ENCODE results near the gene SLITRK2. TPM values are rescaled to one million over a fixed set of nuclear protein-coding genes. Genes with fewer than 3 reads are reported as not detected.

The SLITRK2 gene
- total RNA-seq (2014; rRNA removed; shearing (Covaris generic); ENCODE audit: low replicate concordance) = 0.13 TPM in 1 of 2 replicates, not detected in the other

- Histone ChIP-seq H3K9me3 (no peaks in the 10 kb centered on the region), H3K27me3 (0 out of 2 replicates have a peak, but pooled peaks cover 2% of the 10 kb centered on the region), H3K36me3 (no peaks in the 10 kb centered on the region), H3K4me3 (peak within 1 kb of the TSS; percentile 38)
- DNase-seq = peak; percentile 20
Measured at GRCh38 chrX:145817331-145818185, at the start of gene SLITRK2. SLITRK2 (plus strand) TSS chrX:145817829; CDS start chrX:145822426, 4,597 bp downstream.

- no peaks in the 10 kb centered on the region for H3K9me3 ChIP-seq
- no peak for DNase-seq
- H3K4me3 ChIP-seq = no peak overlapping the region
- no peaks in the 10 kb centered on the region for H3K27me3 ChIP-seq
- H3K36me3 ChIP-seq = no peaks in the 10 kb centered on the region
Measured at GRCh38 chrX:145773006-145773405, 44.6 kb upstream of the SLITRK2 start.

- Histone ChIP-seq H3K4me3 (no peak overlapping the region), H3K9me3 (no peaks in the 10 kb centered on the region), H3K36me3 (no peaks in the 10 kb centered on the region), H3K27me3 (no peaks in the 10 kb centered on the region)
- no peak for DNase-seq
Measured at GRCh38 chrX:145792281-145792680, 25.3 kb upstream of the SLITRK2 start.

GRCh38 chrX:145803508-145803907, 14.1 kb upstream of the SLITRK2 start:
- no peaks in the 10 kb centered on the region for H3K27me3 ChIP-seq
- no peaks in the 10 kb centered on the region for H3K36me3 ChIP-seq
- DNase-seq = no peak
- H3K4me3 ChIP-seq = no peak overlapping the region
- no peaks in the 10 kb centered on the region for H3K9me3 ChIP-seq

- H3K36me3 ChIP-seq = no peaks in the 10 kb centered on the region
- H3K4me3 ChIP-seq = no peak overlapping the region
- H3K9me3 ChIP-seq = no peaks in the 10 kb centered on the region
- H3K27me3 ChIP-seq = no peaks in the 10 kb centered on the region
- DNase-seq = no peak
Measured at GRCh38 chrX:145813081-145813480, 4.5 kb upstream of the SLITRK2 start.

- Histone ChIP-seq H3K27me3 (0 out of 2 replicates have a peak, but pooled peaks cover 2% of the 10 kb centered on the region), H3K9me3 (no peaks in the 10 kb centered on the region), H3K4me3 (peak overlapping the region; percentile 25; the same call in 1 of the 2 replicates), H3K36me3 (no peaks in the 10 kb centered on the region)
- no peak for DNase-seq
Measured at GRCh38 chrX:145816601-145817315, 871 bp upstream of the SLITRK2 start.

GRCh38 chrX:145818186-145819113, 821 bp downstream of the SLITRK2 start:
- H3K4me3 ChIP-seq = peak overlapping the region; percentile 38
- 0 out of 2 replicates have a peak, but pooled peaks cover 2% of the 10 kb centered on the region for H3K27me3 ChIP-seq
- no peaks in the 10 kb centered on the region for H3K9me3 ChIP-seq
- DNase-seq = no peak
- no peaks in the 10 kb centered on the region for H3K36me3 ChIP-seq

GRCh38 chrX:145820825-145821224, 3.2 kb downstream of the SLITRK2 start:
- DNase-seq = no peak
- no peaks in the 10 kb centered on the region for H3K9me3 ChIP-seq
- 0 out of 2 replicates have a peak, but pooled peaks cover 2% of the 10 kb centered on the region for H3K27me3 ChIP-seq
- no peak overlapping the region for H3K4me3 ChIP-seq
- H3K36me3 ChIP-seq = no peaks in the 10 kb centered on the region

GRCh38 chrX:145821291-145821897, 3.8 kb downstream of the SLITRK2 start:
- no peak overlapping the region for H3K4me3 ChIP-seq
- H3K36me3 ChIP-seq = no peaks in the 10 kb centered on the region
- no peaks in the 10 kb centered on the region for H3K9me3 ChIP-seq
- 0 out of 2 replicates have a peak, but pooled peaks cover 2% of the 10 kb centered on the region for H3K27me3 ChIP-seq
- DNase-seq = no peak

- H3K36me3 ChIP-seq = no peaks in the 10 kb centered on the region
- H3K4me3 ChIP-seq = no peak overlapping the region
- no peak for DNase-seq
- 0 out of 2 replicates have a peak, but pooled peaks cover 2% of the 10 kb centered on the region for H3K27me3 ChIP-seq
- no peaks in the 10 kb centered on the region for H3K9me3 ChIP-seq
Measured at GRCh38 chrX:145821898-145822571, 4.4 kb downstream of the SLITRK2 start.

GRCh38 chrX:145823132-145823531, 5.5 kb downstream of the SLITRK2 start:
- Histone ChIP-seq H3K9me3 (no peaks in the 10 kb centered on the region), H3K27me3 (0 out of 2 replicates have a peak, but pooled peaks cover 2% of the 10 kb centered on the region), H3K36me3 (no peaks in the 10 kb centered on the region), H3K4me3 (no peak overlapping the region)
- DNase-seq = no peak

- no peak for DNase-seq
- no peaks in the 10 kb centered on the region for H3K9me3 ChIP-seq
- H3K27me3 ChIP-seq = no peaks in the 10 kb centered on the region
- H3K36me3 ChIP-seq = no peaks in the 10 kb centered on the region
- no peak overlapping the region for H3K4me3 ChIP-seq
Measured at GRCh38 chrX:145825896-145826295, 8.3 kb downstream of the SLITRK2 start.

- H3K4me3 ChIP-seq = no peak overlapping the region
- DNase-seq = no peak
- no peaks in the 10 kb centered on the region for H3K9me3 ChIP-seq
- H3K36me3 ChIP-seq = no peaks in the 10 kb centered on the region
- no peaks in the 10 kb centered on the region for H3K27me3 ChIP-seq
Measured at GRCh38 chrX:145826466-145826865, 8.8 kb downstream of the SLITRK2 start.

GRCh38 chrX:145832796-145833195, 15.2 kb downstream of the SLITRK2 start:
- no peaks in the 10 kb centered on the region for H3K36me3 ChIP-seq
- no peaks in the 10 kb centered on the region for H3K9me3 ChIP-seq
- no peaks in the 10 kb centered on the region for H3K27me3 ChIP-seq
- H3K4me3 ChIP-seq = no peak overlapping the region
- DNase-seq = no peak

GRCh38 chrX:145840531-145840930, 22.9 kb downstream of the SLITRK2 start:
- no peaks in the 10 kb centered on the region for H3K36me3 ChIP-seq
- H3K4me3 ChIP-seq = no peak overlapping the region
- no peaks in the 10 kb centered on the region for H3K27me3 ChIP-seq
- no peak for DNase-seq
- H3K9me3 ChIP-seq = no peaks in the 10 kb centered on the region
